Measurements from ENCODE around the gene SYP.

- TF ChIP-seq, protein P1, sequence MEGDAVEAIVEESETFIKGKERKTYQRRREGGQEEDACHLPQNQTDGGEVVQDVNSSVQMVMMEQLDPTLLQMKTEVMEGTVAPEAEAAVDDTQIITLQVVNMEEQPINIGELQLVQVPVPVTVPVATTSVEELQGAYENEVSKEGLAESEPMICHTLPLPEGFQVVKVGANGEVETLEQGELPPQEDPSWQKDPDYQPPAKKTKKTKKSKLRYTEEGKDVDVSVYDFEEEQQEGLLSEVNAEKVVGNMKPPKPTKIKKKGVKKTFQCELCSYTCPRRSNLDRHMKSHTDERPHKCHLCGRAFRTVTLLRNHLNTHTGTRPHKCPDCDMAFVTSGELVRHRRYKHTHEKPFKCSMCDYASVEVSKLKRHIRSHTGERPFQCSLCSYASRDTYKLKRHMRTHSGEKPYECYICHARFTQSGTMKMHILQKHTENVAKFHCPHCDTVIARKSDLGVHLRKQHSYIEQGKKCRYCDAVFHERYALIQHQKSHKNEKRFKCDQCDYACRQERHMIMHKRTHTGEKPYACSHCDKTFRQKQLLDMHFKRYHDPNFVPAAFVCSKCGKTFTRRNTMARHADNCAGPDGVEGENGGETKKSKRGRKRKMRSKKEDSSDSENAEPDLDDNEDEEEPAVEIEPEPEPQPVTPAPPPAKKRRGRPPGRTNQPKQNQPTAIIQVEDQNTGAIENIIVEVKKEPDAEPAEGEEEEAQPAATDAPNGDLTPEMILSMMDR (conservative IDR thresholded peaks at IDR 0.05), result no peak
- no peak for TF ChIP-seq EZH2 (IDR thresholded peaks at IDR 0.05; ENCODE audit: low read depth)
These were observed 52.7 kb downstream of the SYP start for GRCh38 chrX:49147282-49147681.
